Measurements from ENCODE around the gene OGFRL1. TPM values are rescaled to one million over a fixed set of nuclear protein-coding genes. Genes with fewer than 3 reads are reported as not detected.

The OGFRL1 gene
- total RNA-seq, 4 donors from 2014 or later, result 46.1 to 78.5 (median 75.6) TPM

GRCh38 chr6:71349976-71350615, 61.5 kb downstream of the OGFRL1 start:
- DNase-seq (ENCODE audit: low spot score), result no peak
- peak; percentile 95 for ATAC-seq (ENCODE audit: low FRiP score)
- no peak for TF ChIP-seq CTCF (IDR thresholded peaks at IDR 0.05)

DNA sequence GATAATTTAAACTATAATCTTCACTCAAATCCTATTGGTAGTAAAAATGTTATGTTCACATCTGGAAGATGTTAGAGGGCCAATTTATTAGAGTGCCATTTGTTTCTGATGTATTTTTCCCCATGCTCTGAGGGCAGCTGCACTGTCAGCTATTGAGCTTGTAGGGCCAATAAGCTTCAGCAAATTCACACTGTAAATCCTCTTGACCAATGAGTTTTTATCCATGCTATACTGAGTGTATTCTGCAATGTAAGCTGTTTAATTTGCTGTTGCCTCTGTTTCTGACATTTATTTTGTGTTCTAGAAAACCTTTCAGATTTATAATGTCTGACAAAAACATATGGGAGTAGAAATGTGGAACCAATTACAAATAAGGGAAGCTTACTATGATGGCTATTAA, 62.6 kb downstream of the OGFRL1 start:
- DNase-seq (ENCODE audit: low spot score), result no peak
- TF ChIP-seq CTCF (IDR thresholded peaks at IDR 0.05), result no peak

More for the DNA sequence above, 62.6 kb downstream of the OGFRL1 start:
- no peak for ATAC-seq (ENCODE audit: low FRiP score)

All from omental fat pad (tissue), 4 donors.